A673 (cell line): ENCODE results near the gene COA4. TPM values are rescaled to one million over a fixed set of nuclear protein-coding genes. Genes with fewer than 3 reads are reported as not detected.

Experiments
- BruUV-seq: library from RNA; stranded (reverse); fragments of 400-500 nt; replicated peaks from 2 replicates; lab custom pipeline; 2021; lab: Mats Ljungman, UMichigan
- CTCF ChIA-PET: fragments of 300-600 bp; sonication (Branson Sonifier 250); formaldehyde crosslinking; loops from one replicate; lab custom pipeline; 2022; ENCODE audit warnings: antibody characterized with exemption; lab: Charles Lee
- POLR2A ChIA-PET: fragments of 300-600 bp; sonication (Branson Sonifier 250); formaldehyde crosslinking; loops from one replicate; lab custom pipeline; 2022; ENCODE audit warnings: antibody characterized with exemption; ENCODE audit not compliant: low non-redundant PET; lab: Charles Lee
- DNase-seq: peaks from one replicate; pipeline ENCODE4 v3.0.0-alpha.2; 2015; ENCODE audit warnings: low spot score
- H3K27ac ChIP-seq: fragments of 200-600 bp; sonication (generic); 2 replicates; pipeline ENCODE4 v1.5.1; 2016; ENCODE audit warnings: mixed run types, low read depth, mild to moderate bottlenecking, mixed read lengths, antibody characterized with exemption, low read length; ENCODE audit not compliant: poor library complexity, severe bottlenecking
- H3K27me3 ChIP-seq: fragments of 200-600 bp; sonication (generic); replicated peaks from 2 replicates; pipeline ENCODE4 v1.6.1; 2017; ENCODE audit warnings: mixed run types, low read depth, mild to moderate bottlenecking, mixed read lengths, antibody characterized with exemption, low read length; ENCODE audit not compliant: insufficient read depth, poor library complexity
- H3K36me3 ChIP-seq: fragments of 200-600 bp; sonication (generic); 2 replicates; pipeline ENCODE4 v1.6.1; 2016; ENCODE audit warnings: mixed run types, mild to moderate bottlenecking, mixed read lengths, antibody characterized with exemption, low read length; ENCODE audit not compliant: insufficient read depth, poor library complexity, severe bottlenecking
- H3K4me1 ChIP-seq: fragments of 200-600 bp; sonication (generic); 2 replicates; pipeline ENCODE4 v1.6.1; 2017; ENCODE audit warnings: mixed run types, mild to moderate bottlenecking, mixed read lengths, antibody characterized with exemption, low read length; ENCODE audit not compliant: insufficient read depth, poor library complexity, severe bottlenecking
- H3K4me3 ChIP-seq: fragments of 200-600 bp; sonication (generic); 2 replicates; pipeline ENCODE4 v1.5.1; 2016; ENCODE audit warnings: low read depth, mixed run types, mild to moderate bottlenecking, mixed read lengths, low read length; ENCODE audit not compliant: poor library complexity, severe bottlenecking
- H3K9me3 ChIP-seq: fragments of 200-600 bp; sonication (generic); 2 replicates; pipeline ENCODE4 v1.6.1; 2016; ENCODE audit warnings: mixed run types, low read depth, mild to moderate bottlenecking, mixed read lengths, antibody characterized with exemption, low read length; ENCODE audit not compliant: poor library complexity, severe bottlenecking
- CTCF ChIP-seq: fragments of 300-800, 200-600 bp; sonication (generic); conservative IDR thresholded peaks from 2 replicates; pipeline ENCODE4 v1.5.1; 2017; ENCODE audit warnings: low read depth, mild to moderate bottlenecking, antibody characterized with exemption, low read length, moderate library complexity, mixed read lengths
- EZH2 ChIP-seq: fragments of 200-600 bp; sonication (generic); IDR thresholded peaks from 2 replicates; pipeline ENCODE4 v1.6.1; 2017; ENCODE audit warnings: borderline replicate concordance, low read depth, mild to moderate bottlenecking, mixed read lengths, antibody characterized with exemption, low read length; ENCODE audit not compliant: poor library complexity, severe bottlenecking
- intact Hi-C: fragments of 100-400 bp; cut with micrococcal nuclease; formaldehyde crosslinking; loops from one replicate; pipeline ENCODE4 v1.10.0; 2022; ENCODE audit not compliant: unreplicated experiment
- total RNA-seq: library from RNA; stranded (reverse); gene quantifications from 2 replicates; pipeline ENCODE4 v1.2.3, GENCODE V29; 2021

The COA4 gene
- total RNA-seq, 1 experiment from 2014 or later: 113 TPM

GRCh38 chr11:73862986-73863385 is 13.7 kb downstream of the COA4 start:
- Histone ChIP-seq H3K9me3 (no peaks in the 10 kb centered on the region), H3K27me3 (no peaks in the 10 kb centered on the region), H3K36me3 (peaks cover 4% of the 10 kb centered on the region), H3K4me1 (no peaks in the 10 kb centered on the region), H3K27ac (no peak overlapping the region), H3K4me3 (no peak overlapping the region)
- DNase-seq: no peak
- TF ChIP-seq EZH2 (no peak), CTCF (no peak)
- CTCF ChIA-PET: no interaction called here
- POLR2A ChIA-PET: no interaction called here
- intact Hi-C loops: no loop called here
- no TSS peak for BruUV-seq

GRCh38 chr11:73860202-73860601 is 16.4 kb downstream of the COA4 start:
- peaks cover 4% of the 10 kb centered on the region for H3K36me3 ChIP-seq
- ChIA-PET CTCF (no interaction called here), POLR2A (no interaction called here)
- H3K4me3 ChIP-seq: no peak overlapping the region
- H3K4me1 ChIP-seq: no peaks in the 10 kb centered on the region
- intact Hi-C loops: no loop called here
- TF ChIP-seq EZH2 (no peak), CTCF (no peak)
- no peak overlapping the region for H3K27ac ChIP-seq
- no peaks in the 10 kb centered on the region for H3K27me3 ChIP-seq
- no TSS peak for BruUV-seq
- no peak for DNase-seq
- H3K9me3 ChIP-seq: no peaks in the 10 kb centered on the region

- no peak for DNase-seq
- Histone ChIP-seq H3K27me3 (no peaks in the 10 kb centered on the region), H3K27ac (no peak overlapping the region), H3K4me1 (no peaks in the 10 kb centered on the region), H3K4me3 (no peak overlapping the region), H3K9me3 (no peaks in the 10 kb centered on the region), H3K36me3 (peaks cover 4% of the 10 kb centered on the region)
- ChIA-PET POLR2A (no interaction called here), CTCF (no interaction called here)
- no TSS peak for BruUV-seq
- TF ChIP-seq CTCF (no peak), EZH2 (no peak)
- intact Hi-C loops: no loop called here
Observed at GRCh38 chr11:73859671-73860070, 17.0 kb downstream of the COA4 start.
